ENCODE data around the gene NMNAT3. TPM values are rescaled to one million over a fixed set of nuclear protein-coding genes. Genes with fewer than 3 reads are reported as not detected.
A peak's percentile ranks its signal among the peaks of the same experiment; 100 is the strongest.

Gene NMNAT3
- total RNA-seq, 1 donor from 2014 or later: 2.5 TPM

DNA sequence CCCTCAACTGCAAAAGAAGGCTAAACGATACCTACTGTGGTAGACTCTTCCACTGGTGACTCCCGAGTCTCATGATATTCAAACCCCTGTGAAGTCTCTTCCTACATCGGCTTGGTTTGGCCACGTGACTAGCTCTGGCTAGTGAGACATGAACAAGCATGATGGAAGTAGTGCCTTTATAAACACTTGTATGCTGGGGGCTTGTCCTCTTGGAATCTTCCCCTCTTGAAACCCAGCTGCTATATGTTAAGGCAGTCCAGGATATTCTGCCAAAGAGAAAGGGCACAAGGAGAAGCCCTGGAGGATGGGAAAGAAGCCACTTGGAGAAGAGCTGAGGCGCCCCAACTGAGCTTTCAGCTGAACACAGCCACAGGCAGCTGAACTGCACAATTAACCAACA is 154.6 kb downstream of the NMNAT3 start:
- H3K27ac Mint-ChIP-seq (ENCODE audit: unreplicated experiment): no peak overlapping the region
- TF ChIP-seq, protein P1, sequence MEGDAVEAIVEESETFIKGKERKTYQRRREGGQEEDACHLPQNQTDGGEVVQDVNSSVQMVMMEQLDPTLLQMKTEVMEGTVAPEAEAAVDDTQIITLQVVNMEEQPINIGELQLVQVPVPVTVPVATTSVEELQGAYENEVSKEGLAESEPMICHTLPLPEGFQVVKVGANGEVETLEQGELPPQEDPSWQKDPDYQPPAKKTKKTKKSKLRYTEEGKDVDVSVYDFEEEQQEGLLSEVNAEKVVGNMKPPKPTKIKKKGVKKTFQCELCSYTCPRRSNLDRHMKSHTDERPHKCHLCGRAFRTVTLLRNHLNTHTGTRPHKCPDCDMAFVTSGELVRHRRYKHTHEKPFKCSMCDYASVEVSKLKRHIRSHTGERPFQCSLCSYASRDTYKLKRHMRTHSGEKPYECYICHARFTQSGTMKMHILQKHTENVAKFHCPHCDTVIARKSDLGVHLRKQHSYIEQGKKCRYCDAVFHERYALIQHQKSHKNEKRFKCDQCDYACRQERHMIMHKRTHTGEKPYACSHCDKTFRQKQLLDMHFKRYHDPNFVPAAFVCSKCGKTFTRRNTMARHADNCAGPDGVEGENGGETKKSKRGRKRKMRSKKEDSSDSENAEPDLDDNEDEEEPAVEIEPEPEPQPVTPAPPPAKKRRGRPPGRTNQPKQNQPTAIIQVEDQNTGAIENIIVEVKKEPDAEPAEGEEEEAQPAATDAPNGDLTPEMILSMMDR (IDR thresholded peaks at IDR 0.05): no peak

DNA sequence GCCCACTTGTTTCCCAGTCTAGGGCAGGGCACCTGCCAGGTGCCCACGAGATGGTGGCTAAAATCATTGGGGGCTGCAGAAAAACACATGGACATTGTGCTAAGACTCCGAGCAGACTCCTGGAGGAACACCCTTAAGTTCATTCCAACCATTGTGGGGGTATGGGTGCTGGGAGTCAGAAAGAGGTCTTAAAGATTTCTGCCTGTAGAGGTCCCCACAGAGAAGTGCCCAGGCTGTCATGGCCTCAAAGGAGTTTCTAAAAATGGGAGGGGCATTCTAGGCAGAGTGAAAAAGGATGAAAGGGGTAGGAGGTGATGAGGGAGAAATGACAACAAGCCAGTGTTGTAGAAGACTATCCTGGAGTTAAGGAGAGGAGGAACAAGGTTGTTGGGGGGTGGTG is 155.4 kb downstream of the NMNAT3 start:
- H3K27ac Mint-ChIP-seq (ENCODE audit: unreplicated experiment): no peak overlapping the region
- no peaks in the 10 kb centered on the region for H3K4me1 Mint-ChIP-seq (ENCODE audit: unreplicated experiment)
- no peaks in the 10 kb centered on the region for H3K27me3 Mint-ChIP-seq (ENCODE audit: unreplicated experiment)
- no peaks in the 10 kb centered on the region for H3K36me3 Mint-ChIP-seq (ENCODE audit: unreplicated experiment)
- H3K9me3 Mint-ChIP-seq (ENCODE audit: unreplicated experiment): no peaks in the 10 kb centered on the region
- TF ChIP-seq, protein P1 (IDR thresholded peaks at IDR 0.05): no peak
- peak; percentile 40 for DNase-seq (ENCODE audit: extremely low spot score, unreplicated experiment)
- no peak overlapping the region for H3K4me3 Mint-ChIP-seq (ENCODE audit: unreplicated experiment)

More for the DNA sequence above, 154.6 kb downstream of the NMNAT3 start:
- Mint-ChIP-seq H3K4me3 (ENCODE audit: unreplicated experiment) (no peak overlapping the region), H3K27me3 (ENCODE audit: unreplicated experiment) (no peaks in the 10 kb centered on the region), H3K4me1 (ENCODE audit: unreplicated experiment) (no peaks in the 10 kb centered on the region), H3K9me3 (ENCODE audit: unreplicated experiment) (no peaks in the 10 kb centered on the region), H3K36me3 (ENCODE audit: unreplicated experiment) (no peaks in the 10 kb centered on the region)
- DNase-seq (ENCODE audit: extremely low spot score, unreplicated experiment): peak; percentile 42

DNA sequence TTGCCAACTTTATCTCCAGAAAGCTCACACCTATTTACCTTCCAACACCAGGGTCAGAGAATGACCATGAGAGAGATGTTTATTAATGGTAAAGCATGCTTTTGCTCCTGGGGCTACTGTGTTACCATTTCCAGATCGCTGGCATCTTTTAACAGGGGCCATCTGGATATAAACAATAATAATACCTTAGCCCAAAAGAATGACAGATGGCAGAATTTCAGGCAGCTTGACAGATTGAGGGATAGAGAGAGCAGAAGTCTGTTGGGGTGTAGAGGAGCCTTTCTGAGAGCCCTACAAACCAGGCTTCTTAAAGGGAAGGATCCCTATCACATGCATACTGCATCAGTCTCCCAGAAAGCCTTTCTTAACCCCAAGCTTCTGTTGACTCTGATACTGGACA is 156.0 kb downstream of the NMNAT3 start:
- H3K27ac Mint-ChIP-seq (ENCODE audit: unreplicated experiment): no peak overlapping the region
- no peak overlapping the region for H3K4me3 Mint-ChIP-seq (ENCODE audit: unreplicated experiment)
- no peak for DNase-seq (ENCODE audit: extremely low spot score, unreplicated experiment)
- H3K9me3 Mint-ChIP-seq (ENCODE audit: unreplicated experiment): no peaks in the 10 kb centered on the region
- TF ChIP-seq, protein P1 (IDR thresholded peaks at IDR 0.05): no peak
- H3K4me1 Mint-ChIP-seq (ENCODE audit: unreplicated experiment): no peaks in the 10 kb centered on the region
- H3K36me3 Mint-ChIP-seq (ENCODE audit: unreplicated experiment): no peaks in the 10 kb centered on the region
- H3K27me3 Mint-ChIP-seq (ENCODE audit: unreplicated experiment): peaks cover 3% of the 10 kb centered on the region

DNA sequence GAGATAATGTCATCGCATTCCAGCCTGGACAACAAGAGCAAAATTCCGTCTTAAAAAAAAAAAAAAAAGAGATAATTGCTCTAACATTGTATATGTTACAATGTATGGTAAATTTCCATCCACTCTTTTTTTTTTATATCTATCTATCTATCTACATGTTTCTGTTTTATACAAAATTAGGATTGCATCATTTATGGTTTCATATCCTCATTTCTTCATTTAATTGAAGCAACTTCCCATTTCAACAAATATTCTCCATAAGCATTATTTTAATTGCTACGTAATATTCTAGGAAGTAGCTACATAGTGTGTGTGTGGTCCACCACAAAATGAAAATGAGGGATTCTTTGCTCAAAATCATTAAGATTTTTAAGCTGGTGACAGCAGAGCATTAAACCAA is 156.6 kb downstream of the NMNAT3 start:
- Mint-ChIP-seq H3K4me1 (ENCODE audit: unreplicated experiment) (no peaks in the 10 kb centered on the region), H3K9me3 (ENCODE audit: unreplicated experiment) (no peaks in the 10 kb centered on the region), H3K27ac (ENCODE audit: unreplicated experiment) (no peak overlapping the region), H3K27me3 (ENCODE audit: unreplicated experiment) (peaks cover 7% of the 10 kb centered on the region), H3K4me3 (ENCODE audit: unreplicated experiment) (no peak overlapping the region), H3K36me3 (ENCODE audit: unreplicated experiment) (no peaks in the 10 kb centered on the region)
- DNase-seq (ENCODE audit: extremely low spot score, unreplicated experiment): no peak
- TF ChIP-seq, protein P1 (IDR thresholded peaks at IDR 0.05): no peak

DNA sequence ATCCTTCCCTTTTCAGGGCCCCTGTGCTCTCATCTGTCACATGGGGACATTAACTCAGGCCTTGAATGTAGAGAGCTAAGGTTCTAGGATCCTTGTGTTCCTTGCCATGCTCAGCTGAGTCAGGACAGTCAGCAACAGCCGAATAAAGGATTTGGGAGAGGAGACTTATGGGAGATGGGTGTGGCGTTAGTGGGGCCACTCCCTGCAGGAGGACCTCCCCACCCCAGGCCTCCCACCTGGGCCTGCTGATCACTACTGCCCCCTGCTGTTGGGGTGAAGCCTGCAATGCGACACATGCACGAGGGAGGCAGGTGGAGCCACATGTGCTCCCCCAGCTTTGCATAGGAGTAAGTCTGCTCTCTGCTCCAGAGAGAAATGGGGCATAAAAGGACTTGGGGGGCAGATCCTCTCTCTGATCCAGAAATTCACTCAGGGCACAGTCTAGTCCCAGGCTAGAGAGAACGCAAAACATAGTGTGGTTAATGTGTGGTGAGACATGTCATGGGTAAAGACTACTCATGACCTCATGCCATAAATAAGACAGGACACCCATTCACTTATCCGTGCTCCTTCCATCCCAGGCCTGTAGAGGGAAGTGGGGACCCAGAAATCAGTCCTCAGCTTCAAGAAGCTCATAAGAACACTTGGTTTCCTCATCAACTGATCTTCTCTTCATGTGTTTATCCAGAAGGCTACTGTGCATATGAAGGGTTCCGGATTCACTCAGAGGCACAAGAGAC is 157.6 kb downstream of the NMNAT3 start:
- no peaks in the 10 kb centered on the region for H3K9me3 Mint-ChIP-seq (ENCODE audit: unreplicated experiment)
- H3K27me3 Mint-ChIP-seq (ENCODE audit: unreplicated experiment): peaks cover 7% of the 10 kb centered on the region
- DNase-seq (ENCODE audit: extremely low spot score, unreplicated experiment): peak; percentile 77
- no peaks in the 10 kb centered on the region for H3K4me1 Mint-ChIP-seq (ENCODE audit: unreplicated experiment)
- TF ChIP-seq, protein P1 (IDR thresholded peaks at IDR 0.05): peak; percentile 21
- no peak overlapping the region for H3K27ac Mint-ChIP-seq (ENCODE audit: unreplicated experiment)
- no peaks in the 10 kb centered on the region for H3K36me3 Mint-ChIP-seq (ENCODE audit: unreplicated experiment)
- H3K4me3 Mint-ChIP-seq (ENCODE audit: unreplicated experiment): no peak overlapping the region

Measured in osteocyte (in vitro differentiated cells).